B cell (primary cell): ENCODE data around the gene AGPAT1. TPM values are rescaled to one million over a fixed set of nuclear protein-coding genes. Genes with fewer than 3 reads are reported as not detected.

Experiments
- ATAC-seq: fragments of 200-7000 bp; cut with Tn5 transposase; one replicate; pipeline ENCODE4 v1.10.0; 2021; ENCODE audit warnings: low read depth, mild to moderate bottlenecking, moderate number of reproducible peaks, moderate library complexity
- CTCF ChIA-PET: fragments of 350-600 bp; sonication (Branson Sonifier 250); formaldehyde crosslinking; loops from one replicate; lab custom pipeline; 2021; ENCODE audit warnings: antibody characterized with exemption, inconsistent platforms; lab: Charles Lee
- POLR2A ChIA-PET: fragments of 350-600 bp; sonication (Branson Sonifier 250); formaldehyde crosslinking; loops from one replicate; lab custom pipeline; 2021; ENCODE audit warnings: antibody characterized with exemption; lab: Charles Lee
- DNase-seq: peaks from one replicate; pipeline ENCODE4 v3.0.0; 2013
- H2AFZ ChIP-seq: 2 replicates; pipeline ENCODE4 v1.6.1; 2012; ENCODE audit warnings: mild to moderate bottlenecking, low read depth, low read length; ENCODE audit not compliant: insufficient read depth, poor library complexity, severe bottlenecking
- H3K27ac ChIP-seq, 2 donors: 1 replicate in 1 of 2; 2 replicates in 1 of 2; pipeline ENCODE4 v1.5.1; 2012 to 2013; ENCODE audit warnings: low read length in 2 of 2, mild to moderate bottlenecking in 2 of 2, moderate library complexity in 1 of 2
- H3K27me3 ChIP-seq, 4 experiments: fragments of 200-600 bp in 1 of 4; sonication (generic) in 1 of 4; replicated peaks in 1 of 4; 1 replicate in 2 of 4; 2 replicates in 2 of 4; pipeline versions ENCODE4 v1.6.1 to v1.7.0; 2013 to 2016; ENCODE audit warnings: low read length in 3 of 4, mild to moderate bottlenecking in 2 of 4, mixed read lengths in 1 of 4, moderate library complexity in 1 of 4; ENCODE audit not compliant: insufficient read depth in 4 of 4, control insufficient read depth in 3 of 4; ENCODE audit errors: control extremely low read depth in 1 of 4
- H3K36me3 ChIP-seq, 2 experiments: replicated peaks in 1 of 2; 1 replicate in 1 of 2; 2 replicates in 1 of 2; pipeline versions ENCODE4 v1.6.1 to v1.7.1; 2013; ENCODE audit warnings: low read length in 1 of 2; ENCODE audit not compliant: insufficient read depth in 2 of 2, control insufficient read depth in 1 of 2; ENCODE audit errors: control extremely low read depth in 1 of 2, extremely low read depth in 1 of 2
- H3K4me1 ChIP-seq, 2 donors: fragments of 200-600 bp in 1 of 2; sonication (generic) in 1 of 2; 1 replicate in 1 of 2; 2 replicates in 1 of 2; pipeline versions ENCODE4 v1.5.1 to v1.6.1; 2013 to 2017; ENCODE audit warnings: low read length in 2 of 2; ENCODE audit not compliant: control insufficient read depth in 2 of 2, insufficient read depth in 2 of 2
- H3K4me2 ChIP-seq: replicated peaks from 2 replicates; pipeline ENCODE3; 2012; ENCODE audit warnings: mild to moderate bottlenecking, low read depth, low read length; ENCODE audit not compliant: poor library complexity, severe bottlenecking
- H3K4me3 ChIP-seq, 5 experiments: fragments of 200-600 bp in 1 of 5; sonication (generic) in 1 of 5; 1 replicate in 3 of 5; 2 replicates in 2 of 5; pipeline versions ENCODE4 v1.5.1 to v1.7.0; 2011 to 2016; ENCODE audit warnings: low read length in 4 of 5, mild to moderate bottlenecking in 4 of 5, low read depth in 2 of 5, control low read depth in 1 of 5, moderate library complexity in 1 of 5; ENCODE audit not compliant: insufficient read depth in 1 of 5; ENCODE audit errors: control extremely low read depth in 1 of 5, extremely low read depth in 1 of 5
- H3K79me2 ChIP-seq: fragments of 200-600 bp; sonication (generic); one replicate; pipeline ENCODE4 v1.6.0; 2016; ENCODE audit warnings: low read length; ENCODE audit not compliant: control insufficient read depth, insufficient read depth
- H3K9ac ChIP-seq: fragments of 200-600 bp; sonication (generic); 2 replicates; pipeline ENCODE4 v1.6.1; 2017; ENCODE audit warnings: mild to moderate bottlenecking, low read length, moderate library complexity
- H3K9me3 ChIP-seq, 3 donors: one replicate each; pipeline versions ENCODE4 v1.6.1 to v1.7.1; 2013; ENCODE audit warnings: low read length in 2 of 3; ENCODE audit not compliant: control insufficient read depth in 2 of 3, insufficient read depth in 1 of 3; ENCODE audit errors: control extremely low read depth in 1 of 3
- H4K20me1 ChIP-seq: 2 replicates; pipeline ENCODE4 v1.6.0; 2012; ENCODE audit warnings: mild to moderate bottlenecking, low read length; ENCODE audit not compliant: insufficient read depth, control insufficient read depth, poor library complexity, severe bottlenecking
- H3K27ac Mint-ChIP-seq: one replicate; pipeline ENCODE4 v1.8.0; 2021; ENCODE audit warnings: mixed read lengths
- H3K27me3 Mint-ChIP-seq: one replicate; pipeline ENCODE4 v1.8.0; 2021; ENCODE audit warnings: mixed read lengths
- H3K4me1 Mint-ChIP-seq: one replicate; pipeline ENCODE4 v1.8.0; 2021; ENCODE audit warnings: mixed read lengths
- H3K4me3 Mint-ChIP-seq: one replicate; pipeline ENCODE4 v1.8.0; 2021; ENCODE audit warnings: mixed read lengths
- H3K9me3 Mint-ChIP-seq: one replicate; pipeline ENCODE4 v1.8.0; 2022; ENCODE audit warnings: mixed read lengths; ENCODE audit not compliant: insufficient read depth
- EZH2 ChIP-seq: IDR thresholded peaks from 2 replicates; pipeline ENCODE4 v1.6.1; 2012; ENCODE audit warnings: borderline replicate concordance, low read depth, mild to moderate bottlenecking, moderate library complexity, low read length; ENCODE audit not compliant: insufficient read depth, poor library complexity, severe bottlenecking
- WGBS: methylation state at CpG from one replicate; pipeline ENCODE4 v1.1.5; 2013; ENCODE audit warnings: missing lambda C conversion rate; ENCODE audit not compliant: insufficient coverage; 5-methylcytosine and 5-hydroxymethylcytosine counted together
- intact Hi-C: fragments of 100-400 bp; cut with micrococcal nuclease; formaldehyde crosslinking; loops from one replicate; pipeline ENCODE4 v1.10.0; 2022
- polyA plus RNA-seq: library from polyadenylated mRNA; depleted of rRNA; stranded (reverse); fragments of >200 nt; gene quantifications from 2 replicates; pipeline ENCODE4 v1.2.3, GENCODE V29; 2012
- total RNA-seq, 2 donors: library from RNA; stranded (reverse); fragments of 120-200 nt in 1 of 2; gene quantifications; 1 replicate in 1 of 2; 2 replicates in 1 of 2; pipeline versions ENCODE4 v1.2.3 to v1.2.4, GENCODE V29; 2013 to 2022
- TF ChIP-seq, protein P1 (sequence below): fragments of 200-600 bp; IDR thresholded peaks from one replicate; pipeline ENCODE4 v1.8.0; 2022; ENCODE audit warnings: antibody characterized with exemption, mild to moderate bottlenecking

Gene AGPAT1
- total and polyA plus RNA-seq, 2 donors (not counting 1 experiment from before 2014, with no cell fraction given), result 29.8 to 37.1 TPM

DNA sequence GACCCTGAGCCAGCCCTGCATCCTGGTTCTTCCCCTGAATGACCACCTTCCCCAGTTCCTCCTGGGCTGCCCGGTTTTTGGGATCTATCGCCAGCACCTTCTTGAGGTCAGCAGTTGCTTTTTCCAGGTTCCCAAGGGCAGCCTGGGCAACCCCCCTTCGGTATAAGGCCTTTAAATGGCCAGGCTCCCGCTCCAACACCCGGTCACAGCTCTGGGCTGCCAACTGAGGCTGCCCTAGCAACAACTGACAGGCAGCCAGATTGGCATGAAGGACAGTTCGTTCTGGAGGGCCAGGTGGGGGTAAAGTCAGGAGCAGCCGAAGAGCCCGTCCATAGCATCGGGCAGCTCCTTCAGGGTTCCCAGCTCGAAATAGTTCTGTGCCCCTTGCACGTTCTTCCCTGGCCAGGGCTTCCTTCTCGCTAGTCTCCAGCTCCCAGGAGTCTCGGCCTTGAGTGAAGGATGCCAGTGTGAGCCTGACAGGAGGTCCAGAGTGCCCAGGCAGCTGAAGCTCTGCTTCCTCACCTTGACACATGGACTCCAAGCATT is 47.1 kb downstream of the AGPAT1 start:
- Histone ChIP-seq H3K9ac (peak overlapping the region; percentile 31), H3K4me3 (peak overlapping the region in 2 of 5 experiments; percentile 29 to 45), H3K4me2 (peak overlapping the region; percentile 79), H3K36me3 (peaks cover 7 to 31% of the 10 kb centered on the region in 2 experiments), H3K27me3 (no peaks in the 10 kb centered on the region), H3K9me3 (peaks cover 0 to 2% (median 0%) of the 10 kb centered on the region in 3 donors), H3K79me2 (peaks cover 47% of the 10 kb centered on the region), H2AFZ (peak overlapping the region; percentile 90), H3K27ac (peak overlapping the region; percentile 39 to 52), H3K4me1 (peaks cover 26 to 36% of the 10 kb centered on the region in 2 donors), H4K20me1 (peaks cover 6% of the 10 kb centered on the region)
- H3K27me3 Mint-ChIP-seq, result peaks cover 4% of the 10 kb centered on the region
- TF ChIP-seq EZH2, result no peak
- TF ChIP-seq, protein P1, sequence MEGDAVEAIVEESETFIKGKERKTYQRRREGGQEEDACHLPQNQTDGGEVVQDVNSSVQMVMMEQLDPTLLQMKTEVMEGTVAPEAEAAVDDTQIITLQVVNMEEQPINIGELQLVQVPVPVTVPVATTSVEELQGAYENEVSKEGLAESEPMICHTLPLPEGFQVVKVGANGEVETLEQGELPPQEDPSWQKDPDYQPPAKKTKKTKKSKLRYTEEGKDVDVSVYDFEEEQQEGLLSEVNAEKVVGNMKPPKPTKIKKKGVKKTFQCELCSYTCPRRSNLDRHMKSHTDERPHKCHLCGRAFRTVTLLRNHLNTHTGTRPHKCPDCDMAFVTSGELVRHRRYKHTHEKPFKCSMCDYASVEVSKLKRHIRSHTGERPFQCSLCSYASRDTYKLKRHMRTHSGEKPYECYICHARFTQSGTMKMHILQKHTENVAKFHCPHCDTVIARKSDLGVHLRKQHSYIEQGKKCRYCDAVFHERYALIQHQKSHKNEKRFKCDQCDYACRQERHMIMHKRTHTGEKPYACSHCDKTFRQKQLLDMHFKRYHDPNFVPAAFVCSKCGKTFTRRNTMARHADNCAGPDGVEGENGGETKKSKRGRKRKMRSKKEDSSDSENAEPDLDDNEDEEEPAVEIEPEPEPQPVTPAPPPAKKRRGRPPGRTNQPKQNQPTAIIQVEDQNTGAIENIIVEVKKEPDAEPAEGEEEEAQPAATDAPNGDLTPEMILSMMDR, result no peak
- H3K9me3 Mint-ChIP-seq, result no peaks in the 10 kb centered on the region
- 92% methylated on average over 13 of the region's 13 CpGs for whole genome bisulfite sequencing
- peaks cover 47% of the 10 kb centered on the region for H3K4me1 Mint-ChIP-seq
- ChIA-PET CTCF (interaction anchor here (0.7 to 4.8 kb wide), 8 partner anchors 10 to 886 kb away, joined by 3 to 40 read pairs (median 3); partner anchors contain the start of gene GPSM3), POLR2A (interaction anchor here (0.5 to 2.0 kb wide), 10 partner anchors 9 to 766 kb away, joined by 3 to 15 read pairs (median 4); partner anchors contain the start of genes DXO, GPSM3 and PBX2)
- DNase-seq (no peak), ATAC-seq (no peak)
- H3K4me3 Mint-ChIP-seq, result peak overlapping the region; percentile 98
- intact Hi-C loops, result loop anchor here (1.0 to 10.0 kb wide), 2 partner anchors 49 to 666 kb away; partner anchors contain the start of gene RNF5
- H3K27ac Mint-ChIP-seq, result peak overlapping the region; percentile 15
